ENCODE measurements around the gene POLD2.

Gene POLD2

DNA sequence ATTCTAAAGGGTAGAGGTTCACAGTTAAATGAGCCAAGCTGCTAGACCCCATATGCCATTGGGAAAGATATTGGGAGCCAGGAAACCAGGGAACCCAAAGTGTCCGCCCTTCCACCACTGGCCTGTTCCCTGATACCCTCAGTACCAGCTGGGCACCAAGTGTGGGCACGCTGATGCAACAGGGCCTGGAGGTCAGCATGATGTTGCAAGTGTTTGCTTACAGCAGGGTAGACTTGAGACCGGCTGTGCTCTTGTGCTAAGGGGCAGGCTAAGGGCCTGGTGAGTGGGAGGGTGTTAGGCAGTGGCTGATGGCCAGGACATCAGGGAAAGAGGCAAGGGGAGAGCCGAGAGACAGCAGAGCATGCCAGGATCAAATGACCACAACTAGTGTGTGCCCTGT, 38.8 kb upstream of the POLD2 start:
- DNase-seq (ENCODE audit: low read depth) = no peak
- TF ChIP-seq, protein P1, sequence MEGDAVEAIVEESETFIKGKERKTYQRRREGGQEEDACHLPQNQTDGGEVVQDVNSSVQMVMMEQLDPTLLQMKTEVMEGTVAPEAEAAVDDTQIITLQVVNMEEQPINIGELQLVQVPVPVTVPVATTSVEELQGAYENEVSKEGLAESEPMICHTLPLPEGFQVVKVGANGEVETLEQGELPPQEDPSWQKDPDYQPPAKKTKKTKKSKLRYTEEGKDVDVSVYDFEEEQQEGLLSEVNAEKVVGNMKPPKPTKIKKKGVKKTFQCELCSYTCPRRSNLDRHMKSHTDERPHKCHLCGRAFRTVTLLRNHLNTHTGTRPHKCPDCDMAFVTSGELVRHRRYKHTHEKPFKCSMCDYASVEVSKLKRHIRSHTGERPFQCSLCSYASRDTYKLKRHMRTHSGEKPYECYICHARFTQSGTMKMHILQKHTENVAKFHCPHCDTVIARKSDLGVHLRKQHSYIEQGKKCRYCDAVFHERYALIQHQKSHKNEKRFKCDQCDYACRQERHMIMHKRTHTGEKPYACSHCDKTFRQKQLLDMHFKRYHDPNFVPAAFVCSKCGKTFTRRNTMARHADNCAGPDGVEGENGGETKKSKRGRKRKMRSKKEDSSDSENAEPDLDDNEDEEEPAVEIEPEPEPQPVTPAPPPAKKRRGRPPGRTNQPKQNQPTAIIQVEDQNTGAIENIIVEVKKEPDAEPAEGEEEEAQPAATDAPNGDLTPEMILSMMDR (conservative IDR thresholded peaks at IDR 0.05; ENCODE audit: low read depth, low read length) = no peak
- no peak overlapping the region for H3K4me3 ChIP-seq (ENCODE audit: low read length)

DNA sequence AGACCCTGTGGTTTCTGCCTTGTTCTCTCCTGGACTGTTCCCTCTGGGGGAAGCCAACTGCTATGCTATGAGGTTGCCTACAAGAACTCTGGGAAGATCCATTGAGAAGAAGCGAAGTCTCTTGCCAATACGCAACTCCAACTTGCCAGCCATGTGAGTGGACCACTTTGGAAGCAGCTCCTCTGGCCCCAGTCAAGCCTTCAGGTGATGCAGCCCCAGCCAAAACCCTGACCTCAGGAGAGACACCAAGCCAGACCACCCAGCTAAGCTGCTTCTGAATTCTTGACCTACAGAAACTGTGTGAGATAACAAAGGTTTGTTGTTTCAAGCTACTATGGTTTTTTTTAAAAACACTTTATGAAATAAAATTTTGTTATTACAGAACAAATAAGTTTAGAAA, 38.0 kb upstream of the POLD2 start:
- no peak for DNase-seq (ENCODE audit: low read depth)
- TF ChIP-seq, protein P1 (conservative IDR thresholded peaks at IDR 0.05; ENCODE audit: low read depth, low read length) = no peak
- no peak overlapping the region for H3K4me3 ChIP-seq (ENCODE audit: low read length)

DNA sequence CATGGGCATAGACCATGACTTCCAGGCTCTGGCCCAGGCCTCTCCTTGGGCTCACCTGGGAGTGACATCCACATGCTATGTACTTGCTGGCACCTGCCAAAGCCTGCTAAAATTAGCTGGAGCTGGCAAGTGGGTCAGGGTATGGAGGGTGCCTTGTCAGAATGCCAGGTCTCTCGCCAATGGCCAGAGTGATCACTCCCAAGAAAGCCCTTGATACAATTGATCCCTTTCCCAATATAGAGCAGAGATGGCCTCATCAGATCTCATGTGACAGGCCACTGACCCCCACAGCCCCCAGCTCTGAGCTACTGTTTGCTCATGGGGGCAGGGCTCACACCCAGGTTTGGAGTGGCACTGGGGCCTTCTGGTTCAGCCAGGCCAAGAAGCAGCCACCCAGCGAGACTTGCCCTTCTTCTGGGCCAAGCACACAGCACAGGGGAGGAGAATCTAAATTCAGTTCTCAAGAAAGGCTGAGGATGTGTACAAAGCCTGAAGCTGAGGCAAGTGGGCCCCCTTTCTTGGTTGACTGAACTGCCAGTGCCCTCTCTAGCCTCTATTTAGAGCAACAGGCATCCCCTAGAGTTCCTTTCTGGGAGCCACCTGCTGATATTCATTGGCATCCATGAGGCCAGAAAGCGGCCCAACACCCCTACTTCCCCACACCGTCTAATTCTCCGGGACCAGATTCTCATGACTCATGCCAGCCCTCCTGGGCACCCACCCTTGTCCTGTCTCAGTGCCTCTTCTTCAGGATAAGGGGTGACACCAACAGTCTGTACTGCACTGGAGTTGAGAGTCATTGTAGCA, 36.7 kb upstream of the POLD2 start:
- DNase-seq (ENCODE audit: low read depth) = no peak
- TF ChIP-seq, protein P1 (conservative IDR thresholded peaks at IDR 0.05; ENCODE audit: low read depth, low read length) = no peak
- no peak overlapping the region for H3K4me3 ChIP-seq (ENCODE audit: low read length)

DNA sequence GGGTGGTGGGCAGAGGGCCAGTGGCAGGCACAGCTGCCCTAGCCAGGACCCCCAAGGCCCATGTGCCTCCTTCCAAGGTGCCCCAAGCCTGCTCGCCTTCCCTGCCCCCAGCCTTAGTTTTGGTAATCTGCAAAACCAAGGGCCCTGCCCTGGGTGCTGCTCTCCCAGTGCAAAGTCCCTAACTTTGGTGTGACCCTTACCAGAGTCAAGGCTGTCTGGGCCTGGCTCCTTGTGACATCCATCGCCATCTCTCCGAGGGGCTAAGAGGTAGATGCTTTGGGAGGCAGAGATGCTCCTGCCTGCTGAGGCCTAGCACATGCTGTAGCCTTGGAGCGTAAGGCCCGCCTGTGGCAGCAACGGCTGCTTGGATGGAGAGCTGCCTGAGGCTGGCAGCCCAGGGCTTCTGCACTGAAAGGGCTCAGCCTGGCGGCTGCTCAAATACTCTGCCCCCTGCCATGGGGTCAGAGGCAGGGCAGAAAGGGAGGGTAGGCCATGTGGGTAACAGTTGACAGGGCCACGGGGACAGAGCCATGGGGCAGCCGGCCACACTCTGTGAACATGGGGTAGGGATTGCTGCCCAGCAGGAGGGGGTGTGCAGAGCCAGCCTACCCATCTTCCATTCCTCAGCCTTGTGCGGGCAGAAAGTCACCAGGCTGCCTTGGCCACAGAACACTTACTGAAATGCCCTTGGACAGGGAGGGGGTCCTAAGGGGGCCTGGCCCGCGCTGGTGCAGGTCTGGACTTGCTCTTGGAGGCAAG, 35.7 kb upstream of the POLD2 start:
- no peak for DNase-seq (ENCODE audit: low read depth)
- H3K4me3 ChIP-seq (ENCODE audit: low read length) = no peak overlapping the region
- TF ChIP-seq, protein P1 (conservative IDR thresholded peaks at IDR 0.05; ENCODE audit: low read depth, low read length) = no peak

DNA sequence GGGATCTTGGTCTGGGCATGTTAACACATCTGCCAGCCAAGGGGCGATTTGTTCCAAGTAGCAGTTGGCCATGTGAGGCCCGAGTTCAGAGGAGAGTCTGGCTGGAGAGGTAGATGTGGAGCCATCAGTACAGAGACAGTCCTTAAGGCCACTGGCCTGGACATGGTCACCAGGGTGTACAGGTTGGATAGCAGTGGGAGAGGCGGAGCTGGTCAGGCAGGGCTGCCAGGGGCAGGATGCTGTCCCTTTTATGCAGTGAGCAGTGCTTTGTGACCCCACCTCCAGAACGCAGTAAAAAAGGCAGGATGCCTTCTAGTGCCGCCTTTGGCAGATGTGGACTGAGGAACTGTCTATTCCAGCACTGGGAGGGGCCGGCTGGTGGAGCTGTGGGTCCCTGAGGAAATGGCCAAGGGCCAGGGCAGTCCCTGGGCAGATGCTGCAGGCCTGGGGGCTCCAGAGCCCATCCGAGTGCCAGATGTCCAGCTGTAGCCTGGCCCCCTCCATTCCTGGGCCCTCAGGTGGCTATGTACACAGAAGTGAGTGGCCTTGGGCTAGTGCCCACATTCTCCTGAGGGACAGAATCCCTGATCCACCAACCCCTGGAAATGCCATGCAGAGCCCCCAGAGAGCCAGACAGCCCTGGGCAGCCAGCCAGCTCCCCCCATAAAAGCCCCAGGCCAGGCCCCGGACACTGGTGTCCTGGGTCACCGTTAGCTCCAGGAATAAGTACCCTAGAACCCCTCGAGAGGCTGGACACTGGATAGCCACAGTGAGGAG, 34.9 kb upstream of the POLD2 start:
- H3K4me3 ChIP-seq (ENCODE audit: low read length) = no peak overlapping the region
- DNase-seq (ENCODE audit: low read depth) = no peak
- TF ChIP-seq, protein P1 (conservative IDR thresholded peaks at IDR 0.05; ENCODE audit: low read depth, low read length) = no peak

DNA sequence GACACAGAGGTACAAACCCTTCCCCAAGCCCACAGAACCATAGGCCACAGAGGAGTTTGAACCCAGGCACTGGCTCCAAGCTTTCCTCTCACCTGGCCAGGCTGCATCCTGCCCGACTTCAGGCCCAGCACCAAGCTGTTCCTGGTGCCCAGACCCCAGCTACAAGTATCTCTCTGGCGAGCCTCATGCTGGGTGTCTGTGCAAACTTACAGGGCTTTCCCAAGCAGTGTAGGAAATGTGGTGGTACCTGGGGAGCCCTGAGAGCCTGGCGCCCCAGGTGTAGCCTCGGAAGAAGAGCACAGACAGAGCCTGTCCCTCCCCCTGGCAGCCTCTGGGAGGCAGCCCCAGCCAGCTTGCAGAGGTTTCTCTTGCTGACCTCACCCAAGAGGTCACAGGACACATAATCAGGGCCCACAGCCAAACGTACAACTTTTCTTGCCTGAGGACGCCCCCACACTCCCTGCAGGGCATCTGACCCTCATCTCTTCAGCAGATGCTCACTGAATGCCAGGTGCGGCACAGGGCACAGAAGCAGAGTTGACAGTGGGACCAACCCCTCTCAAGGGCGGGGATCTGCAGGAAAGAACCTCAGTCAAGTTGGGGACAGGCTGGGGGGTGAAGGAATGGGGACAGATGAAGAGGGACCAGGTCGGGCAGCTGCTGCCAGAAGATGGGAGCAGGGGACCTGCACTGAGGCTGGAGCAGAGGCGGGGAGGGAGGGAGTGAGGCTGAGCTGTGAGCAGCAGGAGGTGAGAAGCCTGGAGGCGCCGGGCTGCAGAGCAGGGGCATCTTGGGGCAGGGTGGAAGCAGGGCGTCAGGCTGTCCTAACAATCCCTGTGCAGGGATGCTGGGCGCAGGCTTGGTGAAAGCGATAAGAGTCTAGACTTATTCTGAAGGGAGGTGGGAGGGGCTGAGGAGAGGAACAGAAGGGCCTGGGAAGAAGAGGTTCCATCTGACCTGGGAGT, 34.0 kb upstream of the POLD2 start:
- no peak for DNase-seq (ENCODE audit: low read depth)
- no peak overlapping the region for H3K4me3 ChIP-seq (ENCODE audit: low read length)
- TF ChIP-seq, protein P1 (conservative IDR thresholded peaks at IDR 0.05; ENCODE audit: low read depth, low read length) = no peak

Measured in retinal pigment epithelial cell (primary cell).